CD14-positive monocyte (primary cell): ENCODE results near the gene ISG20. TPM values are rescaled to one million over a fixed set of nuclear protein-coding genes. Genes with fewer than 3 reads are reported as not detected.

ENCODE experiments used
- DNase-seq, 3 donors: peaks; one replicate each; pipeline ENCODE4 v3.0.0-alpha.2; 2011 to 2022
- H2AFZ ChIP-seq: 2 replicates; pipeline ENCODE4 v1.6.0; 2012; ENCODE audit warnings: mild to moderate bottlenecking, low read depth, low read length, inconsistent platforms; ENCODE audit not compliant: insufficient read depth, poor library complexity, severe bottlenecking
- H3K27ac ChIP-seq, 2 donors: 1 replicate in 1 of 2; 2 replicates in 1 of 2; pipeline ENCODE4 v1.5.1; 2012 to 2013; ENCODE audit warnings: low read length in 2 of 2, control low read depth in 1 of 2, inconsistent platforms in 1 of 2, low read depth in 1 of 2, mild to moderate bottlenecking in 1 of 2
- H3K27me3 ChIP-seq, 2 donors: one replicate each; pipeline versions ENCODE4 v1.6.0 to v1.6.1; 2011 to 2013; ENCODE audit warnings: low read length in 2 of 2; ENCODE audit not compliant: control insufficient read depth in 2 of 2, insufficient read depth in 2 of 2
- H3K36me3 ChIP-seq, 2 donors: replicated peaks in 1 of 2; 1 replicate in 1 of 2; 2 replicates in 1 of 2; pipeline versions ENCODE4 v1.5.1 to v1.6.1; 2012 to 2013; ENCODE audit warnings: low read length in 2 of 2, control low read depth in 1 of 2, inconsistent platforms in 1 of 2, mild to moderate bottlenecking in 1 of 2; ENCODE audit not compliant: insufficient read depth in 2 of 2, control insufficient read depth in 1 of 2
- H3K4me1 ChIP-seq, 2 donors: 1 replicate in 1 of 2; 2 replicates in 1 of 2; pipeline versions ENCODE4 v1.5.1 to v1.6.1; 2012 to 2013; ENCODE audit warnings: low read length in 2 of 2, control low read depth in 1 of 2, inconsistent platforms in 1 of 2, mild to moderate bottlenecking in 1 of 2, moderate library complexity in 1 of 2; ENCODE audit not compliant: insufficient read depth in 2 of 2, control insufficient read depth in 1 of 2
- H3K4me2 ChIP-seq: replicated peaks from 2 replicates; pipeline ENCODE3; 2012; ENCODE audit warnings: low read length, moderate library complexity, mild to moderate bottlenecking; ENCODE audit not compliant: poor library complexity, severe bottlenecking; ENCODE audit errors: extremely low read depth
- H3K4me3 ChIP-seq, 3 experiments: fragments of 200-600 bp in 1 of 3; sonication (generic) in 1 of 3; replicated peaks in 1 of 3; 1 replicate in 2 of 3; 2 replicates in 1 of 3; pipeline ENCODE4 v1.5.1; 2011 to 2013; ENCODE audit warnings: low read length in 3 of 3, mild to moderate bottlenecking in 3 of 3, control low read depth in 2 of 3, low read depth in 2 of 3, inconsistent platforms in 1 of 3, moderate library complexity in 1 of 3
- H3K79me2 ChIP-seq: 2 replicates; pipeline ENCODE4 v1.6.0; 2012; ENCODE audit warnings: mild to moderate bottlenecking, control low read depth, inconsistent platforms, low read length, moderate library complexity; ENCODE audit not compliant: insufficient read depth
- H3K9ac ChIP-seq: 2 replicates; pipeline ENCODE4 v1.6.0; 2017; ENCODE audit warnings: low read length, mild to moderate bottlenecking; ENCODE audit not compliant: insufficient read depth, poor library complexity, severe bottlenecking
- H3K9me3 ChIP-seq, 2 donors: replicated peaks in 1 of 2; 1 replicate in 1 of 2; 2 replicates in 1 of 2; pipeline versions ENCODE4 v1.5.1 to v1.6.1; 2012 to 2013; ENCODE audit warnings: low read length in 2 of 2, control low read depth in 1 of 2; ENCODE audit not compliant: control insufficient read depth in 1 of 2, insufficient read depth in 1 of 2
- H4K20me1 ChIP-seq: 2 replicates; pipeline ENCODE4 v1.6.0; 2012; ENCODE audit warnings: mild to moderate bottlenecking, low read length, control low read depth, moderate library complexity; ENCODE audit not compliant: insufficient read depth
- H3K27ac Mint-ChIP-seq, 7 donors: one replicate each; pipeline ENCODE4 v1.8.0; 2020; ENCODE audit warnings: mild to moderate bottlenecking in 7 of 7, mixed read lengths in 7 of 7, moderate library complexity in 6 of 7, inconsistent platforms in 2 of 7
- H3K27me3 Mint-ChIP-seq, 3 donors: one replicate each; pipeline ENCODE4 v1.8.0; 2021 to 2022; ENCODE audit warnings: low read depth in 3 of 3, mild to moderate bottlenecking in 3 of 3, mixed read lengths in 3 of 3, moderate library complexity in 3 of 3, inconsistent platforms in 1 of 3
- H3K36me3 Mint-ChIP-seq, 2 donors: one replicate each; pipeline ENCODE4 v1.8.0; 2020; ENCODE audit warnings: mixed read lengths in 2 of 2, inconsistent platforms in 1 of 2, mild to moderate bottlenecking in 1 of 2
- H3K4me1 Mint-ChIP-seq: one replicate; pipeline ENCODE4 v1.8.0; 2020; ENCODE audit warnings: mild to moderate bottlenecking, mixed read lengths
- H3K4me3 Mint-ChIP-seq, 2 donors: one replicate each; pipeline ENCODE4 v1.8.0; 2020; ENCODE audit warnings: mild to moderate bottlenecking in 2 of 2, mixed read lengths in 2 of 2, moderate library complexity in 1 of 2
- H3K9me3 Mint-ChIP-seq, 7 donors: one replicate each; pipeline ENCODE4 v1.8.0; 2020 to 2022; ENCODE audit warnings: mixed read lengths in 7 of 7, mild to moderate bottlenecking in 6 of 7, moderate library complexity in 6 of 7, inconsistent platforms in 2 of 7
- WGBS: methylation state at CpG from one replicate; pipeline ENCODE4 v1.1.5; 2013; ENCODE audit warnings: missing lambda C conversion rate; ENCODE audit not compliant: insufficient coverage; 5-methylcytosine and 5-hydroxymethylcytosine counted together
- intact Hi-C, 2 donors: fragments of 100-400 bp; cut with micrococcal nuclease; formaldehyde crosslinking; loops; one replicate each; pipeline versions ENCODE4 v1.15.0 to v1.15.1; 2023
- polyA plus RNA-seq, 3 donors: library from polyadenylated mRNA; depleted of rRNA in 1 of 3; unstranded in 2 of 3; stranded (reverse) in 1 of 3; fragments of 300-500 nt in 2 of 3; fragments of >200 nt in 1 of 3; fragmentation: Illumina TruSeq in 2 of 3; gene quantifications; 1 replicate in 2 of 3; 2 replicates in 1 of 3; pipeline ENCODE4 v1.2.3, GENCODE V29; 2012 to 2021
- TF ChIP-seq, protein P1 (sequence below): fragments of 200-600 bp; IDR thresholded peaks from one replicate; pipeline ENCODE4 v1.8.0; 2022; ENCODE audit warnings: antibody characterized with exemption, mild to moderate bottlenecking

Gene ISG20
- polyA plus RNA-seq, 3 donors: 15.6 to 29.3 (median 25.1) TPM

DNA sequence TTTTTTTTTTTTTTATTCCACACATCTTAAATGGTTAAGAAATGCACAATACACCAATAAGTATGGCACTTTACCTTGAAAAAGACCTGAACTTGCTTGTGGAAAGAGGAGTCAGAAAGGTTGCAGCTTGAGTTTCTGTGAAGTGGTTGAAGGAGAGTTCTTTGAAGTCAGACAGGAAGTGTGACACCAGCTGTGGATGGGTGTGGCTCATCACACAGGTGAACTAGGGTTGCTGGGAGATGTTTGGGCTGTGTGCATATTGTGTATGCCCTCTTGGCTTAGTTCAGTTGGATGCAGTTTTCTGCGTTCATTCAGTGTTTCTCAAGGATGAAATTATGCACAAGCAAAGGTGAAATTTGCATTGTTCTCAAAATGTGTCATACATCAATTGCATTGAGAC lies 11.4 kb upstream of the ISG20 start:
- peaks cover 32 to 56% of the 10 kb centered on the region in 2 donors for H3K36me3 ChIP-seq
- intact Hi-C loops: no loop called here
- Mint-ChIP-seq H3K27ac (peak overlapping the region in 1 of 7 donors; percentile 16), H3K4me3 (no peak overlapping the region), H3K36me3 (peaks cover 48% of the 10 kb centered on the region in 2 donors), H3K9me3 (peaks cover 0 to 2% (median 0%) of the 10 kb centered on the region in 7 donors), H3K27me3 (no peaks in the 10 kb centered on the region), H3K4me1 (peaks cover 47% of the 10 kb centered on the region)
- no peak overlapping the region for H3K4me3 ChIP-seq
- no peak overlapping the region for H3K27ac ChIP-seq
- H4K20me1 ChIP-seq: peaks cover 4% of the 10 kb centered on the region
- no peak for DNase-seq
- no peak overlapping the region for H2AFZ ChIP-seq
- H3K9ac ChIP-seq: no peak overlapping the region
- H3K4me2 ChIP-seq: no peak overlapping the region
- WGBS: 100% methylated on average over 1 of the region's 1 CpG
- H3K9me3 ChIP-seq: no peaks in the 10 kb centered on the region
- H3K4me1 ChIP-seq: peaks cover 22 to 33% of the 10 kb centered on the region in 2 donors
- no peaks in the 10 kb centered on the region for H3K27me3 ChIP-seq
- peaks cover 47% of the 10 kb centered on the region for H3K79me2 ChIP-seq
- TF ChIP-seq, protein P1, sequence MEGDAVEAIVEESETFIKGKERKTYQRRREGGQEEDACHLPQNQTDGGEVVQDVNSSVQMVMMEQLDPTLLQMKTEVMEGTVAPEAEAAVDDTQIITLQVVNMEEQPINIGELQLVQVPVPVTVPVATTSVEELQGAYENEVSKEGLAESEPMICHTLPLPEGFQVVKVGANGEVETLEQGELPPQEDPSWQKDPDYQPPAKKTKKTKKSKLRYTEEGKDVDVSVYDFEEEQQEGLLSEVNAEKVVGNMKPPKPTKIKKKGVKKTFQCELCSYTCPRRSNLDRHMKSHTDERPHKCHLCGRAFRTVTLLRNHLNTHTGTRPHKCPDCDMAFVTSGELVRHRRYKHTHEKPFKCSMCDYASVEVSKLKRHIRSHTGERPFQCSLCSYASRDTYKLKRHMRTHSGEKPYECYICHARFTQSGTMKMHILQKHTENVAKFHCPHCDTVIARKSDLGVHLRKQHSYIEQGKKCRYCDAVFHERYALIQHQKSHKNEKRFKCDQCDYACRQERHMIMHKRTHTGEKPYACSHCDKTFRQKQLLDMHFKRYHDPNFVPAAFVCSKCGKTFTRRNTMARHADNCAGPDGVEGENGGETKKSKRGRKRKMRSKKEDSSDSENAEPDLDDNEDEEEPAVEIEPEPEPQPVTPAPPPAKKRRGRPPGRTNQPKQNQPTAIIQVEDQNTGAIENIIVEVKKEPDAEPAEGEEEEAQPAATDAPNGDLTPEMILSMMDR: no peak

DNA sequence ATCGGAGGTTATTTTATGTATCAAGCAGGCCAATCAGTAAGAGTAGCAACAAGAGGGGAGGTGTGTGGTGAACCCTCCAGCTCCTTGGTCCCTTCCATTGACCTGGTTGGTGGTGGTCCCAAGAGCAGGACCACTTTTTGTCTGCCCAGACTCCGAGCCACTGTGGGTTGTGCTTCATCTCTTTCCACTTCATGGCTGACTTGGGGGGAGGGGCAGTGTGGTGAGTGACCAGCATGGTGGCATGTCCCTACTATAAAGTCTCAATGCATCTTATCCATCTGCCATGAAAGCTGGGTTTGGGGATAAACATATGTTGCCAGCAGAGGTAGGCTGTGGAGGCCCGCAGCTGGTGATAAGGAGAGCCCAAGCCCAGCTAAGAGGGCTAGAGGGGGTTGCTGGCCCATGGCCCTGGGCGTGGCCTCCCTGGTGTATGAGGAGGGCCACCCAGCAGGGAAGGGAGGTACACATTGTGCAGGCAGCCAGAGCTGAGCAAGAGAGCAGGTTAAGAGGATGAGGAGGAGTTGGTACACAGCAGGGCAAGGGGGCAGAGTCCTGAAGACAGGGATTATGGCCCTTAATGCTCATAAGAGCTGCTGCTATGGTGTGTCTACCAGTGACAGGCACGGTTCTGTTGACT lies 10.7 kb upstream of the ISG20 start:
- Histone ChIP-seq H3K4me2 (no peak overlapping the region), H3K27ac (peak overlapping the region in 1 of 2 donors; percentile 30), H3K79me2 (peaks cover 44% of the 10 kb centered on the region), H3K27me3 (no peaks in the 10 kb centered on the region), H3K4me1 (peaks cover 20 to 33% of the 10 kb centered on the region in 2 donors), H3K9me3 (no peaks in the 10 kb centered on the region), H2AFZ (no peak overlapping the region), H4K20me1 (peaks cover 4% of the 10 kb centered on the region), H3K4me3 (no peak overlapping the region), H3K36me3 (peaks cover 32 to 56% of the 10 kb centered on the region in 2 donors), H3K9ac (no peak overlapping the region)
- no peak overlapping the region for H3K4me3 Mint-ChIP-seq
- H3K36me3 Mint-ChIP-seq: peaks cover 48 to 50% of the 10 kb centered on the region in 2 donors
- peaks cover 45% of the 10 kb centered on the region for H3K4me1 Mint-ChIP-seq
- H3K27me3 Mint-ChIP-seq: no peaks in the 10 kb centered on the region
- no peak for DNase-seq
- H3K9me3 Mint-ChIP-seq: peaks cover 0 to 2% (median 0%) of the 10 kb centered on the region in 7 donors
- intact Hi-C loops: no loop called here
- WGBS: 100% methylated on average over 4 of the region's 5 CpGs
- TF ChIP-seq, protein P1: no peak
- H3K27ac Mint-ChIP-seq: peak overlapping the region in 1 of 7 donors; percentile 72
